ENCODE results near the gene DDX11. TPM values are rescaled to one million over a fixed set of nuclear protein-coding genes. Genes with fewer than 3 reads are reported as not detected.
A peak's percentile ranks its signal among the peaks of the same experiment; 100 is the strongest.
"Not testable (repeated sequence)": the region's sequence is repeated elsewhere in the genome, so short reads cannot be mapped to it uniquely, and the experiment has no call there.

Gene DDX11
- polyA plus RNA-seq, 1 of the 3 experiments (the other 2 are of a cell fraction) = 33.4 TPM

- TF ChIP-seq FOXJ3 (CRISPR knock-in tag; IDR thresholded peaks at IDR 0.05) = no peak
Measured at GRCh38 chr12:31057671-31058070, 16.0 kb upstream of the DDX11 start (continued).

DNA sequence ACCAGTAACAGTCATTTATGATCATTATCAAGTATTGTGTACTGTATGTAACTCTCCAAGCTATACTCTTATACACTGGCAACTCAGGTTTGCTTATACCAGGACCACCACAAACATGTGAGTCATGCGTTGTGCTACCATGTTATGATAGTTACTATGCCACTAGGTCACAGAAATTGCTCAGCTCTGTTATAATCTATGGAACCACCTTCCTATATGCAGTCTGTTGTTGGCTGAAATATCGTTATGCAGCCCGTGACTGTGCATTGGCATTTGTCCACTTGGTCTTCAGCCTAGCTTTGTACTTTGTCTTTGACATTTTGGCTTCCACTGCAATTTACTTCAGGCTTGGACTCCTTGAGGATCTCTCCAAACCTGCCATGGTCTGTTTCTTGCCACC lies 7.5 kb upstream of the DDX11 start:
- H3K27me3 ChIP-seq (ENCODE audit: insufficient read depth); H3K4me2 ChIP-seq; H3K4me3 ChIP-seq (ENCODE audit: low read depth in 2 of 2, low read length in 1 of 2); H3K9me3 ChIP-seq; H3F3A ChIP-seq (replicated peaks; ENCODE audit: insufficient read depth); DNase-seq; H3K9me2 ChIP-seq; CTCF ChIA-PET; H4K20me1 ChIP-seq (ENCODE audit: insufficient read depth); H3K4me1 ChIP-seq (ENCODE audit: control insufficient read depth in 1 of 2, insufficient read depth in 2 of 2, low read depth in 1 of 2, low read length in 1 of 2); H3K79me2 ChIP-seq (ENCODE audit: insufficient read depth); H3K9ac ChIP-seq; H2AFZ ChIP-seq (ENCODE audit: low read depth); H3K27ac ChIP-seq (ENCODE audit: low read depth in 2 of 2, low read length in 1 of 2); POLR2A ChIA-PET; H3K36me3 ChIP-seq (replicated peaks in 1 of 2; ENCODE audit: control insufficient read depth in 1 of 2, insufficient read depth in 2 of 2, low read length in 1 of 2): not testable (repeated sequence)
- 87% methylated on average over 3 of the region's 3 CpGs for WGBS (ENCODE audit: low lambda C conversion rate)

DNA sequence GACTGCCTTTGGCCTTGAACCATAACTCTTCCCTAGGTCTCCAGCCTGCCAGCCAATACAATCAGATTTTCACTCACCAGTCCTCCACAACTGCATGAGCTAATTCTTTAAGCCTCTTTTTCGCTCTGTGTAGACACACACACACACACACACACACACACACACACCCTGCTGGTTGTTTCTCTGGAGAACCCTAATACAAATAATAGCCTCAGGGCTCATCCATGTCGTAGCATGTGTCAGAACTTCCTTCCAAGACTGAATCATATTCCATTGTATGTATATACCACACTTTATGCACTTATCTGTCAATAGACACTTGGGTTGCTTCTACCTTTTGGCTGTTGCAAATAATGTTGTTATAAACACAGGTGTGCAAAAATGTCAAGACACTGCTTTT lies 6.0 kb upstream of the DDX11 start:
- WGBS (ENCODE audit: low lambda C conversion rate) = 75% methylated on average over 2 of the region's 2 CpGs
- not testable (repeated sequence) for DNase-seq

DNA sequence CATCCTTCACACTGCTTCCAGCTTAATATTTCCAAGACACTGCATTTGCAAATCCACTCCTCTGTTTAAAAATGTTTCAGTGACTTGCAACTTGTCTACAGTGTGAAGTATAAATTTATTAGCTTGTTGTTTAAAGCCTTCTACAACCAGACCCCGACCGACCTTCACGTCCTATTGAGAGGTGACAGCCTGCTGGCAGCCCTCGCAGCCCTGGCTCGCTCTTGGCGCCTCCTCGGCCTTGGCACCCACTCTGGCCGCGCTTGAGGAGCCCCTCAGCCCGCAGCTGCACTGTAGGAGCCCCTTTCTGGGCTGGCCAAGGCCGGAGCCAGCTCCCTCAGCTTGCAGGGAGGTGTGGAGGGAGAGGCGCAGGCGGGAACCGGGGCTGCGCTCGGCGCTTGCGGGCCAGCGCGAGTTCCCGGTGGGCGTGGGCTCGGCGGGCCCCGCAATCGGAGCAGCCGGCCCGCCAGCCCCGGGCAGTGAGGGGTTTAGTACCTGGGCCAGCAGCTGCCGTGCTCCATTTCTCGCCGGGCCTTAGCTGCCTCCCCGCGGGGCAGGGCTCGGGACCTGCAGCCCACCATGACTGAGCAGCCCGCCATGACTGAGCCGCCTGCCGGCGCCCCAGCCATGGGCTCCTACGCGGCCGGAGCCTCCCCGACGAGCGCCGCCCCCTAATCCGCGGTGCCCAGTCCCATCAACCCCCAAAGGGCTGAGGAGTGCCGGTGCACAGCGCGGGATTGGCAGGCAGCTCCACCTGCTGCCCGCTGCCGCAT lies 2.5 kb upstream of the DDX11 start:
- peaks cover 12% of the 10 kb centered on the region for H3K79me2 ChIP-seq (ENCODE audit: insufficient read depth)
- H4K20me1 ChIP-seq (ENCODE audit: insufficient read depth); H3K36me3 ChIP-seq (replicated peaks in 1 of 2; ENCODE audit: control insufficient read depth in 1 of 2, insufficient read depth in 2 of 2, low read length in 1 of 2); H3K27me3 ChIP-seq (ENCODE audit: insufficient read depth); H3K9me3 ChIP-seq; H3K27ac ChIP-seq (ENCODE audit: low read depth in 2 of 2, low read length in 1 of 2); H3K9ac ChIP-seq; CTCF ChIA-PET; H3K4me3 ChIP-seq (ENCODE audit: low read depth in 2 of 2, low read length in 1 of 2); H3K9me2 ChIP-seq; H2AFZ ChIP-seq (ENCODE audit: low read depth); H3K4me2 ChIP-seq; H3K4me1 ChIP-seq (ENCODE audit: control insufficient read depth in 1 of 2, insufficient read depth in 2 of 2, low read depth in 1 of 2, low read length in 1 of 2); H3F3A ChIP-seq (replicated peaks; ENCODE audit: insufficient read depth); DNase-seq: not testable (repeated sequence)
- POLR2A ChIA-PET = interaction anchor here (1.0 kb wide), 1 partner anchor 35 kb away, joined by 3 read pairs; no protein-coding TSS in a partner anchor
- 100% methylated on average over 1 of the region's 53 CpGs for WGBS (ENCODE audit: low lambda C conversion rate)

More for the DNA sequence above, 6.0 kb upstream of the DDX11 start:
- H3K4me3 ChIP-seq (ENCODE audit: low read depth in 2 of 2, low read length in 1 of 2); H3K27me3 ChIP-seq (ENCODE audit: insufficient read depth); H3F3A ChIP-seq (replicated peaks; ENCODE audit: insufficient read depth); H3K9ac ChIP-seq; H3K27ac ChIP-seq (ENCODE audit: low read depth in 2 of 2, low read length in 1 of 2); H3K9me3 ChIP-seq; H3K36me3 ChIP-seq (replicated peaks in 1 of 2; ENCODE audit: control insufficient read depth in 1 of 2, insufficient read depth in 2 of 2, low read length in 1 of 2); H3K4me1 ChIP-seq (ENCODE audit: control insufficient read depth in 1 of 2, insufficient read depth in 2 of 2, low read depth in 1 of 2, low read length in 1 of 2); H3K79me2 ChIP-seq (ENCODE audit: insufficient read depth); H4K20me1 ChIP-seq (ENCODE audit: insufficient read depth); H2AFZ ChIP-seq (ENCODE audit: low read depth); POLR2A ChIA-PET; H3K4me2 ChIP-seq; H3K9me2 ChIP-seq; CTCF ChIA-PET: not testable (repeated sequence)

- POLR2A ChIA-PET = not testable (repeated sequence)
Measured at GRCh38 chr12:31072962-31073361, 698 bp upstream of the DDX11 start.

More at GRCh38 chr12:31072962-31073361, 698 bp upstream of the DDX11 start:
- Histone ChIP-seq H3K4me2 (peak overlapping the region; percentile 90), H3K9ac (peak overlapping the region; percentile 80; the same call in 1 of the 2 replicates), H3K79me2 (ENCODE audit: insufficient read depth) (peaks cover 24% of the 10 kb centered on the region), H2AFZ (ENCODE audit: low read depth) (peak overlapping the region; percentile 91; the same call in 1 of the 2 replicates), H3K4me3 (ENCODE audit: low read depth in 2 of 2, low read length in 1 of 2) (peak overlapping the region; percentile 68 to 78; a peak in 3 of 4 replicates)
- 66% methylated on average over 5 of the region's 6 CpGs for WGBS (ENCODE audit: low lambda C conversion rate)
- not testable (repeated sequence) for H3K4me1 ChIP-seq (ENCODE audit: control insufficient read depth in 1 of 2, insufficient read depth in 2 of 2, low read depth in 1 of 2, low read length in 1 of 2); H3K27ac ChIP-seq (ENCODE audit: low read depth in 2 of 2, low read length in 1 of 2); H3K36me3 ChIP-seq (replicated peaks in 1 of 2; ENCODE audit: control insufficient read depth in 1 of 2, insufficient read depth in 2 of 2, low read length in 1 of 2); H3F3A ChIP-seq (replicated peaks; ENCODE audit: insufficient read depth); H3K27me3 ChIP-seq (ENCODE audit: insufficient read depth); H3K9me2 ChIP-seq; DNase-seq; H4K20me1 ChIP-seq (ENCODE audit: insufficient read depth); H3K9me3 ChIP-seq
- CTCF ChIA-PET = interaction anchor here (1.6 kb wide), 1 partner anchor 225 kb away, joined by 3 read pairs; no protein-coding TSS in a partner anchor

Measured in SK-N-SH (cell line).